Measurements from ENCODE around the gene RARG.

Gene RARG

GRCh38 chr12:53231921-53232645 lies at the start of gene RARG:
RARG (minus strand) TSS chr12:53232209; CDS start chr12:53227545, 4,664 bp downstream.
- FAIRE-seq = no peak

- FAIRE-seq = no peak
Observed at GRCh38 chr12:53279888-53280498, 48.0 kb upstream of the RARG start.

DNA sequence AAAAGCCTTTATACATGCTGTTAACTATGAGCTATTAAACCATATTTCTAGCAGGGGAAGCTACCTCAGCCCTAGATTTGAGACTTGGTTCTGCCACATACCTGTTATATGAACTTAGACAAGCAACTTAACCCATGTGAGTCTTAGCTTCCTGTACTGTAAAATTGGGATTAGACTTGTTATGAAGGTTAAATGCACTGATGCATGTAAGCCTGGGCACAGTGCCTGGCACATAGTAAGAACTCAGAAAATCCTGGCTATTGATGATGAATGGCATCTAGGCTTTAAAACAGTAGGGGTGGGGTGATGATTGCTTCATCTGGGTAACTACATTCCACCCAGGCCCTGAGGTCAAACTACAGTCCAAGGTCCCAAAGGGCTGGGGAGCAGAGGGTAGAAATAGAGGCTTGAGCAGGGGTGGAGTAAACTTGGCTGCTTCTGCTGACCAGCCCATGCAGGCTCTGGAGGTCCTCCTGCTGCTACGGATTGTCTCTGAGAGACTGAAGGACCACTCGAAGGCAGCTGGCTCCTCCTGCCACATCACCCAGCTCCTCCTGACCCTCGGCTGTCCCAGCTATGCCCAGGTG lies 47.4 kb upstream of the RARG start:
- FAIRE-seq = no peak

- no peak for FAIRE-seq
Observed at GRCh38 chr12:53277981-53278380, 46.0 kb upstream of the RARG start.

GRCh38 chr12:53276511-53276910 lies 44.5 kb upstream of the RARG start:
- FAIRE-seq = no peak

DNA sequence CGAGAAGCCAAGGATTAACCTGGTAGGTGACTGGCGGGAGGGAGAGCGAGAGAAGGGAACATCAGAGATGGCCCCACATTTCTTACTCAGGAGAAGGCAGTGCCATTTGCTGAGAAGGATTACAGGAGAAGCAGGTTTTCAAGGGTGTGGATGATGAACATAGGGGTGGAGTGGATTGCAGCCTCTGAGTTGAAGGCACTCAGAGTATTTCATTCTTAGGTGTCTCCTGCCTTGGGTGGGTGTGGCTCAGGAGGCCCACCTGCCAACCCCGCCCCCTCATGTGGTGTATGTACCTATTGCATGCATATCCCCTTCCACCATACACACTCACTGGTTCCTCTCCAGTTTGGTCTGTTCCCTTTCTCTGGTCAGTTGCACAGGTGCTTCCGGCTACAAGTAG lies 42.4 kb upstream of the RARG start:
- no peak for FAIRE-seq

GRCh38 chr12:53268630-53269562 lies 36.9 kb upstream of the RARG start:
- no peak for FAIRE-seq

DNA sequence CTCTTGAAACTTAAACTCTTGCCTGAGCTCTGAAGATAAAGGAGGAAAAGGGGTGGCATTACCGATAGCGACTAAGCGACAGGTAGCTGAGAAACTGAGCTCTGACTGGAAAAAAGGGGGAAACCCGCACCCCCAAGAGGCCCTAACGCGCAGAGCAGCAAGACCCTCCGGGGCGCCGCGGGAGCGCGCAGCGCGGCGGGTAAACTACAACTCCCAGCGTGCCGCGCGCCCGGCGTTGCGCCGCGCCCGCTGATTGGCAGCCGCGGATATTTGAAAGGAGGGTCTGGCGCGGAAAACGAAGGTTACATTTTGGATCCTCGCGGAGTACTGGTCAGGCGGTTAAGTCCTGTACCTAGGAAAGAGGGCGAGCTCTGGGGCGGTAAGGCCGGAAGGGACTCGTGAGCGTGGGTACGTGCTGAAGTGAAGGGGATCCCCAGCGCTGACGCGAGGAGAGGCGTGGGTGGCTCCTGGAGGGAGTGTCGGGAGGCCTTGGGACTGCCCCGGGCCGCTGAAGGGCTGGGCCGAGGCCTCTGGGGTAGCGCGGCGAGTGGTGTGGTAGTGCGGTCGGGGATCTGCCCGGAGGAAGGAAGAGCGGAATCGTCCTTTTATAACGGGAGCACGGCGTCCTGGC lies 36.1 kb upstream of the RARG start, which contains the start of gene ESPL1:
TSS of gene ESPL1 (plus strand) at position 301 of the 631 bp plus-strand sequence. CDS start 468 bp downstream, outside the sequence.
- no peak for FAIRE-seq

- FAIRE-seq = no peak
Observed at GRCh38 chr12:53267306-53267998, 35.4 kb upstream of the RARG start.

DNA sequence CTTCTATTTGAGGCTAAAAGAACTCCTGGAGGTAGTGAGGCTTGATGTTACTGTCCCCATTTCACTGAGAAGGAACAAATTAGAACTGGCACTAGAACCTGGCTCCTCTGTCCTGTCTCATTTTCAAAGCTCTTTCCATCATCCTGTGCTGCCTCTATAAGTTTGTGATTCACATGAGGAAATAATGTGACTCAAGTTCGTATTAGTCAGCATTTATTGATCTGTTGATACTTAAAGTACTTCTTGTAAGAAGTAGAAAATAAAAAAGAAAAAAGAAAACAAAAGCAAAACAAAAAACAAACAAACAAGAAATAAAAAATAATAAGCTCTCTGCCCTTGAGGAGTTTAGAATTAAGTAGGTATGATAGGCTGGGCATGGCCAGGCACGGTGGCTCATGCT lies 33.8 kb upstream of the RARG start:
- FAIRE-seq = no peak

DNA sequence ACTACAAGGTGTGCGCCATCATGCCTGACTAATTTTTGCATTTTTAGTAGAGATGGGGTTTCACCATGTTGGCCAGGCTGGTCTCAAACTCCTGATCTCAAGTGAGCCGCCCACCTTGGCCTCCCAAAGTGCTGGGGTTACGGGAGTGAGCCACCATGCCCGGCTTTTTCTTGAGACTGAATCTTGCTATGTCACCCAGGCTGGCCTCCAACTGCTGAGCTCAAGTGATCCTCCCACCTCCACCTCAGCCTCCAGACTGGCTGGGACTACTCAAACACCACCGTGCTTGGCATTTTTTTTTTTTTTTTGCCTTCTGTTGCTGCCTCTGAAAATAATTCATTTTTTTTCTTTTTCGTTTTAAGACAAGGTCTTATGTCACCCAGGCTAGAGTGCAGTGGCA lies 27.9 kb upstream of the RARG start:
- no peak for FAIRE-seq

DNA sequence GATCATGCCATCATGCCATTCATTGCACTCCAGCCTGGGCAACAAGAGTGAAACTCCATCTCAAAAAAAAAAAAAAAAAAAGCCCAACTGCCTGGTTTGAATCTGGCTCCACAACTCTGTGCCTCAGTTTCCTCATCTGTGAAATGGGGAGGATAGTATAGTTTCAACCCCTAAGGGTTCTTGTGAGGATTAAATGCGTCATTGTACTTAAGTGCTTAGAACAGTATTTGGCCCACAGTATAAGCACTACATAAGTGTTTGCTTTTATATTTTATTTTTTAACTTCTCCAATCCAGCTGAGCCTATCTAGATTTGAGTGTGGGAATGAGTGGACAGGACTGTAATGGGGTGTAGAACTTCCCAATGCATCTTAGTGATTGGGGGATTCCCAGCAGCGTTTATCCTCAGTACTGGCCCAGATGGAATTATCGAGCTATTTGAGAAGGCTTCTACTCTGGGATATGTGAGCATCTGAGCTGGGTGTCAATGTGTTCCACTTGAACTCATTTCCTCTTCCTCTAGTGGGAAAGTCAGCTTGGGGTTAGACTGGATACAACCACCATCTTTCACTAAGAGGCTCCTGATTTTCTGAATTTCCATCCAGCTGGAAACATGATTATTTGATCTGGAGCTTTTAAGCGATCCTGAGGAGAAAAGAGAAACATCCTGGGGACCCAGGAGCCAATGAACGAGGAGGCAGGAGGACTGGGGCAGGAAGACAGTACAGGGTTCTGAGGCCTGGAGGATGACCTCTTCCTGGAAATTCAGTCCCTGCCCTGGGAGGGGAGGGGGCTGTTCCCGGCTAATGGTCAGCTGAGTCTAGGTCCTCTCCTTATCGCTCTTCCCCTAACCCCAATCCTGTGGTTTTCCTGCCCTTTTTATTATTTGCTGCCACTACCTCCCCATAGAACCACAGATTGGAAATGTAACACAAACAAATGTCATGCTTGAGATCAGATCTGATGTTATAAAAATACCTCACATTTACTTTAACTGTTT lies 26.8 kb upstream of the RARG start:
- no peak for FAIRE-seq

GRCh38 chr12:53255996-53256395 lies 24.0 kb upstream of the RARG start:
- FAIRE-seq = no peak

DNA sequence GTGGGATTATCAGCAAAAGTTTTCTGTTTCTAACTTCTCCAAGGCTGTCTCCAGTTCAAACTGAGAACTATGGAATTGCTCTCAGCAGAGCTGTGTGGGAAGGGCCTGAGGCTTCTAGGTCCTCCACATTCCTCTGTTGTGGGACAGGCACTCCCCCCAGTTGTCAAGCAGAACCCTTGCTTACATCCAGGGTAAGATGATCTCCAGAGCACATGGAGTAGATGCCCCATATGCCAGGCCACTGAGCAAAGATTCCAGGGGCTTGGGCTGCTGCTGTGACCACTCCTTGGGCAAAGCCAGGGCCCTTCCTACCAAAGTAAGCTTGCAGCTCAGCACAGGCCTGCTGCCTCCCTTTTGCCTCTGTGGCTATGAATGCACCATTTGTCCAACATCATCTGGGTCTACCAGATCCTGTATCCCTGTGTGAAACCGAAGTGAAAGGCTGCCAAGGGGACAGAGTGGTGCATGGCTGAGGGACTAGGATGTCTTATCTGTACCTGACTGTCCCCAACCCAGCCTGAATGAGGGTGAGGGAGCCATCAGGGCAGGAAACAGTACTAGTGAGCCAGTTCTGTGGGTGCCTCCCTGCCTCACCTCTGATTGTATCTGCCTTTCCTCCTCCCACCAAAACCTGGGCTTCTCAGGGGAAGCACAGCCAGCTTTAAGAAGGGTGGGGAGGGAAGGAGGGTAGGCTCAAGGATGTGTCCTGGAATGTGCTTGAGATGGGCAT lies 23.0 kb upstream of the RARG start:
- FAIRE-seq = no peak

- no peak for FAIRE-seq
Observed at GRCh38 chr12:53253298-53253697, 21.3 kb upstream of the RARG start.

- no peak for FAIRE-seq
Observed at GRCh38 chr12:53252349-53252916, 20.4 kb upstream of the RARG start.

GRCh38 chr12:53251477-53252348 lies 19.7 kb upstream of the RARG start:
- FAIRE-seq = no peak

DNA sequence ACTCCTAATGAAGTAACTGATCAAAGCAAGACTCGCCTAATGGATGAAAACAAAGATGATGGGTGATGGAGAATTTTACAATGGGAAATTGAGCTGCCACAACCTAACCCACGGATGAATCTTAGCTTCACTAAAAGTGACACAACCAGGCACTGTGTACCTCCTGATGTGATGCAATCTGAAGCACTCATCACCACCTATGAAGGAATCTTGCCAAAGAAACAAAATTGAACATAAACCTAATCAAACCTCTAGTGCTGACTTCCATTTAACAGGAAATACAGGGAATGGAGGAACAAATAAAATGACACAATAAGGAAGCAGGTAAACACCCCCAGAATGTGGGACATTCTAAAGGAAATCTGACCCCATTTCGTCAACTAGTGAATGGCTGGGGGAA lies 13.3 kb upstream of the RARG start:
- no peak for FAIRE-seq

- no peak for FAIRE-seq
Observed at GRCh38 chr12:53244337-53244736, 12.3 kb upstream of the RARG start.
